ENCODE data around the gene PPP1R14B.

PPP1R14B gene

DNA sequence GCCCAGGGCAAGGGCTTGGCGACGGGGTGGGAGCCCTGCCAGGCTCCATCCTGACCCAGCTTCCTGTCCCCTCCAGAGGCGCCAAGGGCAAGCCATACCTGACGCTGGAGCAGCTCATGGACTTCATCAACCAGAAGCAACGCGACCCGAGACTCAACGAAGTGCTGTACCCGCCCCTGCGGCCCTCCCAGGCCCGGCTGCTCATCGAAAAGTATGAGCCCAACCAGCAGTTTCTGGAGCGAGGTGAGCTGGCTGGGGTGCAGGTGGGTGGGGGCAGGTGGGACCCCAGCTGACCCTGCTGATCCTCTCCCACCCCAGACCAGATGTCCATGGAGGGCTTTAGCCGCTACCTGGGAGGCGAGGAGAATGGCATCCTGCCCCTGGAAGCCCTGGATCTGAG lies 9.6 kb upstream of the PPP1R14B start:
- no peaks in the 10 kb centered on the region for H3K27me3 ChIP-seq (ENCODE audit: insufficient read depth, poor library complexity, severe bottlenecking)
- no peak for TF ChIP-seq GABPA (IDR thresholded peaks at IDR 0.05; ENCODE audit: low read depth)
- no peak overlapping the region for H3K4me3 ChIP-seq (replicated peaks; ENCODE audit: insufficient read depth, low read length)
- no peak for DNase-seq (ENCODE audit: low read depth in 1 of 2, low spot score in 1 of 2)
- no peak overlapping the region for H3K27ac ChIP-seq (replicated peaks)

DNA sequence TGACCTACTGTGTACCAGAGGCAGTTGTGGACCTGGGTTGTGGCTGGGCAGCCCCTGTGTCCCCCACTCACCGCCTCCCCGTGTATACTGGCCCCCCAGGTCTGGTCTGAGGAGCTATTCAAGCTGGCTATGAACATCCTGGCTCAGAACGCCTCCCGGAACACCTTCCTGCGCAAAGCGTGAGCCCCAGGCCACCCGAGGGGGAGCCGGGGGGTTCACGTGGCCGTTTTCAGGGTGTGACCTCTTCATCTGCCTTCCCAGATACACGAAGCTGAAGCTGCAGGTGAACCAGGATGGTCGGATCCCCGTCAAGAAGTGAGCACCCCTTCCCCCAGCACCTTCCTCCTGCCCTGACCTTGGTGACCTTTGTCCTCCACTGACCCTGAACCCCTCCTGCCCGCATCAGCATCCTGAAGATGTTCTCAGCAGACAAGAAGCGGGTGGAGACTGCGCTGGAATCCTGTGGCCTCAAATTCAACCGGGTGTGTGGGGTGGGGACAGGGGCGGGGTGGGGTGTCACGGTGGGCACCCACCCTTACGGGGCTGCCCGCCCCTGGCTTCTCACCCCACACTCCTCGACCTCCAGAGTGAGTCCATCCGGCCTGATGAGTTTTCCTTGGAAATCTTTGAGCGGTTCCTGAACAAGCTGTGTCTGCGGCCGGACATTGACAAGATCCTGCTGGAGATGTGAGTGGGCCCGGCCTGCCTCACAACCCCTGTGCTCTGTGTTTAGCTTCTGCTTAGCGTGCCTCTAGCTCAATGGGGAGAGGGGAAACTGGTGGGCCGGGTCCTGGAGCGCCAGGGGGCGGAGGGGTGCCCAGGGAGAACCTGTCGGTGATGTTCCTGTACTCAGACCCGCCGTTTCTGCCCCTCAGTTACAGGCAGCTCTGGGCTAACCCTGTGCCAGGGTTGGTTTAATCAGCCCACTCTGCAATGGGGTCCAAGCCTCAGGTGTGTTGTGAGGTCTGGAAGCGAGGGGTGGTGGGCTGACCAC lies 8.7 kb upstream of the PPP1R14B start:
- no peak for DNase-seq (ENCODE audit: low read depth in 1 of 2, low spot score in 1 of 2)
- H3K27ac ChIP-seq (replicated peaks): no peak overlapping the region
- TF ChIP-seq POLR2AphosphoS5 (IDR thresholded peaks at IDR 0.05; ENCODE audit: low read depth) (no peak), SPI1 (IDR thresholded peaks at IDR 0.05; ENCODE audit: borderline replicate concordance, low read depth) (no peak), GABPA (IDR thresholded peaks at IDR 0.05; ENCODE audit: low read depth) (no peak)
- TF ChIP-seq, protein P1, sequence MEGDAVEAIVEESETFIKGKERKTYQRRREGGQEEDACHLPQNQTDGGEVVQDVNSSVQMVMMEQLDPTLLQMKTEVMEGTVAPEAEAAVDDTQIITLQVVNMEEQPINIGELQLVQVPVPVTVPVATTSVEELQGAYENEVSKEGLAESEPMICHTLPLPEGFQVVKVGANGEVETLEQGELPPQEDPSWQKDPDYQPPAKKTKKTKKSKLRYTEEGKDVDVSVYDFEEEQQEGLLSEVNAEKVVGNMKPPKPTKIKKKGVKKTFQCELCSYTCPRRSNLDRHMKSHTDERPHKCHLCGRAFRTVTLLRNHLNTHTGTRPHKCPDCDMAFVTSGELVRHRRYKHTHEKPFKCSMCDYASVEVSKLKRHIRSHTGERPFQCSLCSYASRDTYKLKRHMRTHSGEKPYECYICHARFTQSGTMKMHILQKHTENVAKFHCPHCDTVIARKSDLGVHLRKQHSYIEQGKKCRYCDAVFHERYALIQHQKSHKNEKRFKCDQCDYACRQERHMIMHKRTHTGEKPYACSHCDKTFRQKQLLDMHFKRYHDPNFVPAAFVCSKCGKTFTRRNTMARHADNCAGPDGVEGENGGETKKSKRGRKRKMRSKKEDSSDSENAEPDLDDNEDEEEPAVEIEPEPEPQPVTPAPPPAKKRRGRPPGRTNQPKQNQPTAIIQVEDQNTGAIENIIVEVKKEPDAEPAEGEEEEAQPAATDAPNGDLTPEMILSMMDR (IDR thresholded peaks at IDR 0.05; ENCODE audit: insufficient read depth, low read length): no peak
- TF ChIP-seq, protein P2, sequence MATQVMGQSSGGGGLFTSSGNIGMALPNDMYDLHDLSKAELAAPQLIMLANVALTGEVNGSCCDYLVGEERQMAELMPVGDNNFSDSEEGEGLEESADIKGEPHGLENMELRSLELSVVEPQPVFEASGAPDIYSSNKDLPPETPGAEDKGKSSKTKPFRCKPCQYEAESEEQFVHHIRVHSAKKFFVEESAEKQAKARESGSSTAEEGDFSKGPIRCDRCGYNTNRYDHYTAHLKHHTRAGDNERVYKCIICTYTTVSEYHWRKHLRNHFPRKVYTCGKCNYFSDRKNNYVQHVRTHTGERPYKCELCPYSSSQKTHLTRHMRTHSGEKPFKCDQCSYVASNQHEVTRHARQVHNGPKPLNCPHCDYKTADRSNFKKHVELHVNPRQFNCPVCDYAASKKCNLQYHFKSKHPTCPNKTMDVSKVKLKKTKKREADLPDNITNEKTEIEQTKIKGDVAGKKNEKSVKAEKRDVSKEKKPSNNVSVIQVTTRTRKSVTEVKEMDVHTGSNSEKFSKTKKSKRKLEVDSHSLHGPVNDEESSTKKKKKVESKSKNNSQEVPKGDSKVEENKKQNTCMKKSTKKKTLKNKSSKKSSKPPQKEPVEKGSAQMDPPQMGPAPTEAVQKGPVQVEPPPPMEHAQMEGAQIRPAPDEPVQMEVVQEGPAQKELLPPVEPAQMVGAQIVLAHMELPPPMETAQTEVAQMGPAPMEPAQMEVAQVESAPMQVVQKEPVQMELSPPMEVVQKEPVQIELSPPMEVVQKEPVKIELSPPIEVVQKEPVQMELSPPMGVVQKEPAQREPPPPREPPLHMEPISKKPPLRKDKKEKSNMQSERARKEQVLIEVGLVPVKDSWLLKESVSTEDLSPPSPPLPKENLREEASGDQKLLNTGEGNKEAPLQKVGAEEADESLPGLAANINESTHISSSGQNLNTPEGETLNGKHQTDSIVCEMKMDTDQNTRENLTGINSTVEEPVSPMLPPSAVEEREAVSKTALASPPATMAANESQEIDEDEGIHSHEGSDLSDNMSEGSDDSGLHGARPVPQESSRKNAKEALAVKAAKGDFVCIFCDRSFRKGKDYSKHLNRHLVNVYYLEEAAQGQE (IDR thresholded peaks at IDR 0.05; ENCODE audit: insufficient replicate concordance, low read depth): no peak

DNA sequence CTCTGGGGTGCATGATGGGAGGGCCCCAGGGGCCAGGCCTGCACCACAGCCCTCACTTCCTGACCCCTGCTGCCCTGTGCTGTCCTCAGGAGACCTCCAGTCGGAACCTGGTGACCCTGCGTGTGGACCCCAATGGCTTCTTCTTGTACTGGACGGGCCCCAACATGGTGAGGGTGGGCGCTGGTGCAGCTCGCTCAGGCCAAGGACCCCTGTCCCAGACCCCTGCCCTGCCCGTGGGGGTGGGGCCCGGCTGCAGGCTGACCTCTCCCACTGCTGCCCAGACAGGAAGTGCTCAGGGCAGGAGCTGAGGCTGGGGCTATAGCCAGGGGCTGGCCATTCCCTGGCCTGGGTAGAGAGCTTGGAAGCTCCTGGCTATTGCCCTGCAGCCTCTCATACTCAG lies 7.6 kb upstream of the PPP1R14B start:
- TF ChIP-seq, protein P1 (IDR thresholded peaks at IDR 0.05; ENCODE audit: insufficient read depth, low read length): no peak
- TF ChIP-seq POLR2AphosphoS5 (IDR thresholded peaks at IDR 0.05; ENCODE audit: low read depth) (no peak), GABPA (IDR thresholded peaks at IDR 0.05; ENCODE audit: low read depth) (no peak), SPI1 (IDR thresholded peaks at IDR 0.05; ENCODE audit: borderline replicate concordance, low read depth) (no peak)
- TF ChIP-seq, protein P2 (IDR thresholded peaks at IDR 0.05; ENCODE audit: insufficient replicate concordance, low read depth): no peak
- Histone ChIP-seq H3K27me3 (ENCODE audit: insufficient read depth, poor library complexity, severe bottlenecking) (no peaks in the 10 kb centered on the region), H3K27ac (replicated peaks) (no peak overlapping the region), H3K4me3 (replicated peaks; ENCODE audit: insufficient read depth, low read length) (no peak overlapping the region)
- DNase-seq (ENCODE audit: low read depth in 1 of 2, low spot score in 1 of 2): no peak

More for the DNA sequence above, 8.7 kb upstream of the PPP1R14B start:
- no peaks in the 10 kb centered on the region for H3K27me3 ChIP-seq (ENCODE audit: insufficient read depth, poor library complexity, severe bottlenecking)
- no peak overlapping the region for H3K4me3 ChIP-seq (replicated peaks; ENCODE audit: insufficient read depth, low read length)

DNA sequence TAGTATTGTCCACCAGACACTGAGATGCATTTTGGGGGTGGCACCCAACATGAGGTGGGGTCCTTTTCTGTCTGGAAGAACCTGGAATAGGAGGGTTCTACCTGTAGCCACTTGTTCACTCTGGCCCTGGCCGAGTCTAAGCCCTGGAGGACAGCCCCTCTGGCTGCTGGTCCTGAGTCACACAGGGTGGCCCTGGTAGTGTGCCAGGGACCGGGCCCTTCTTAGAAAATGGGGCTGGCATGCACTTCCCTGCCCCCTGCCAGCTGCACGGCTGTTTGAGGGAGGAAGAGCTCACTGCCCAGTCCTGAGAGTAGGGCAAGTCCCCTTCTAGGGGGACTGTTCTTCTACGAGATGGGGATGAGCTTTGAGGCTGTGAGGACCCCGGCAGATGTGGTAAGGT lies 6.7 kb upstream of the PPP1R14B start:
- no peak for DNase-seq (ENCODE audit: low read depth in 1 of 2, low spot score in 1 of 2)
- Histone ChIP-seq H3K4me3 (replicated peaks; ENCODE audit: insufficient read depth, low read length) (no peak overlapping the region), H3K27ac (replicated peaks) (no peak overlapping the region), H3K27me3 (ENCODE audit: insufficient read depth, poor library complexity, severe bottlenecking) (no peaks in the 10 kb centered on the region)
- TF ChIP-seq POLR2AphosphoS5 (IDR thresholded peaks at IDR 0.05; ENCODE audit: low read depth) (no peak), GABPA (IDR thresholded peaks at IDR 0.05; ENCODE audit: low read depth) (no peak), SPI1 (IDR thresholded peaks at IDR 0.05; ENCODE audit: borderline replicate concordance, low read depth) (no peak)
- TF ChIP-seq, protein P1 (IDR thresholded peaks at IDR 0.05; ENCODE audit: insufficient read depth, low read length): no peak
- TF ChIP-seq, protein P2 (IDR thresholded peaks at IDR 0.05; ENCODE audit: insufficient replicate concordance, low read depth): no peak
